ENCODE results near the gene ZRANB3.

DNA sequence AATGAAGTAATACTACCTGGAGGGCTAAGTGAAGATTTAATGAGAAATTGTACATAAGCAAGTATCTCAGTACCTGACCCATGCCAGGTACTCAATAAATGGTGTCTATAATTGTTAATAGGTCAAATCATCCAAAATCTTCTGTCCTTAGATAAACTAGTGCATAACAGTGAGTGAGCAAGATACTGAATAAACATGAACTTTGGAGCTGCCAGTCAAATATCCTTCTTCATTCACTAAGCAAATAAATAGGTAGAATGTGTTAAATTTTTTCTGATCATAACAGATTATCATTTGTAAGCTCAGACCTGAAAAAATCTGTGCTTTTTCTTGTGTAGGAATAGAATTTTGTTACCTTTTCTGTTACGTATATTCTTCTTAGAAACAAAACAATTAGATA lies 439.3 kb downstream of the ZRANB3 start:
- TF ChIP-seq, protein P1, sequence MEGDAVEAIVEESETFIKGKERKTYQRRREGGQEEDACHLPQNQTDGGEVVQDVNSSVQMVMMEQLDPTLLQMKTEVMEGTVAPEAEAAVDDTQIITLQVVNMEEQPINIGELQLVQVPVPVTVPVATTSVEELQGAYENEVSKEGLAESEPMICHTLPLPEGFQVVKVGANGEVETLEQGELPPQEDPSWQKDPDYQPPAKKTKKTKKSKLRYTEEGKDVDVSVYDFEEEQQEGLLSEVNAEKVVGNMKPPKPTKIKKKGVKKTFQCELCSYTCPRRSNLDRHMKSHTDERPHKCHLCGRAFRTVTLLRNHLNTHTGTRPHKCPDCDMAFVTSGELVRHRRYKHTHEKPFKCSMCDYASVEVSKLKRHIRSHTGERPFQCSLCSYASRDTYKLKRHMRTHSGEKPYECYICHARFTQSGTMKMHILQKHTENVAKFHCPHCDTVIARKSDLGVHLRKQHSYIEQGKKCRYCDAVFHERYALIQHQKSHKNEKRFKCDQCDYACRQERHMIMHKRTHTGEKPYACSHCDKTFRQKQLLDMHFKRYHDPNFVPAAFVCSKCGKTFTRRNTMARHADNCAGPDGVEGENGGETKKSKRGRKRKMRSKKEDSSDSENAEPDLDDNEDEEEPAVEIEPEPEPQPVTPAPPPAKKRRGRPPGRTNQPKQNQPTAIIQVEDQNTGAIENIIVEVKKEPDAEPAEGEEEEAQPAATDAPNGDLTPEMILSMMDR (conservative IDR thresholded peaks at IDR 0.05 in 1 of 2, IDR thresholded peaks at IDR 0.05 in 1 of 2; ENCODE audit: extremely low read depth in 1 of 2, insufficient read depth in 1 of 2, low read depth in 1 of 2, low read length in 2 of 2), result no peak
- no peak for TF ChIP-seq EZH2 (IDR thresholded peaks at IDR 0.05; ENCODE audit: borderline replicate concordance, low read length)
